IMR-90 (cell line): ENCODE measurements around the gene ALCAM. TPM values are rescaled to one million over a fixed set of nuclear protein-coding genes. Genes with fewer than 3 reads are reported as not detected.

Experiments used
- ATAC-seq: fragments of 200-7000 bp; cut with Tn5 transposase; 2 replicates; pipeline ENCODE4 v1.9.1; 2020; ENCODE audit warnings: low read depth, mild to moderate bottlenecking, moderate library complexity
- BruUV-seq: library from RNA; stranded (reverse); fragments of 400-500 nt; replicated peaks from 2 replicates; lab custom pipeline; 2021; lab: Mats Ljungman, UMichigan
- CTCF ChIA-PET: fragments of 300-600 bp; formaldehyde crosslinking; extraction: SDS; loops from one replicate; lab custom pipeline; 2021; ENCODE audit warnings: antibody characterized with exemption; lab: Yijun Ruan, JAX
- POLR2A ChIA-PET: fragments of 300-600 bp; sonication (Branson Sonifier 250); formaldehyde crosslinking; loops from one replicate; lab custom pipeline; 2022; ENCODE audit warnings: antibody characterized with exemption; ENCODE audit not compliant: unreplicated experiment; lab: Charles Lee
- DNase-seq: peaks from one replicate; pipeline ENCODE4 v3.0.0; 2013
- H2AFZ ChIP-seq: replicated peaks from 2 replicates; pipeline ENCODE3; 2013; ENCODE audit warnings: low read length, mild to moderate bottlenecking; ENCODE audit not compliant: poor library complexity
- H2AK5ac ChIP-seq: 2 replicates; pipeline ENCODE4 v1.6.1; 2013; ENCODE audit warnings: low read depth, low read length, inconsistent platforms
- H2AK9ac ChIP-seq: replicated peaks from 2 replicates; pipeline ENCODE3; 2013; ENCODE audit warnings: mild to moderate bottlenecking, low read depth, low read length, moderate library complexity; ENCODE audit not compliant: poor library complexity
- H2BK120ac ChIP-seq: 2 replicates; pipeline ENCODE4 v1.6.1; 2013; ENCODE audit warnings: low read depth, low read length, inconsistent platforms
- H2BK15ac ChIP-seq: 3 replicates; pipeline ENCODE4 v1.6.1; 2013; ENCODE audit warnings: low read depth, low read length, inconsistent platforms
- H2BK20ac ChIP-seq: 2 replicates; pipeline ENCODE4 v1.6.1; 2013; ENCODE audit warnings: low read depth, mild to moderate bottlenecking, inconsistent platforms, low read length, moderate library complexity
- H2BK5ac ChIP-seq: 2 replicates; pipeline ENCODE4 v1.6.1; 2013; ENCODE audit warnings: mild to moderate bottlenecking, low read depth, low read length, inconsistent platforms; ENCODE audit not compliant: poor library complexity, severe bottlenecking
- H3K14ac ChIP-seq: replicated peaks from 2 replicates; pipeline ENCODE4 v1.6.1; 2013; ENCODE audit warnings: low read depth, low read length, inconsistent platforms
- H3K18ac ChIP-seq: 2 replicates; pipeline ENCODE4 v1.6.1; 2013; ENCODE audit warnings: low read depth, low read length, control low read depth
- H3K23ac ChIP-seq: 2 replicates; pipeline ENCODE4 v1.6.1; 2013; ENCODE audit warnings: low read depth, low read length, inconsistent platforms
- H3K27ac ChIP-seq: 2 replicates; pipeline ENCODE4 v1.5.1; 2013; ENCODE audit warnings: mild to moderate bottlenecking, control low read depth, low read length; ENCODE audit not compliant: insufficient read depth
- H3K27me3 ChIP-seq: 2 replicates; pipeline ENCODE4 v1.6.1; 2013; ENCODE audit warnings: low read length; ENCODE audit not compliant: control insufficient read depth, insufficient read depth
- H3K36me3 ChIP-seq: 2 replicates; pipeline ENCODE4 v1.6.1; 2013; ENCODE audit warnings: low read length, mixed read lengths; ENCODE audit not compliant: control insufficient read depth, insufficient read depth
- H3K4ac ChIP-seq: 2 replicates; pipeline ENCODE4 v1.6.1; 2013; ENCODE audit warnings: low read depth, low read length, inconsistent platforms
- H3K4me1 ChIP-seq: 2 replicates; pipeline ENCODE4 v1.6.1; 2013; ENCODE audit warnings: low read length, mixed read lengths; ENCODE audit not compliant: control insufficient read depth, insufficient read depth
- H3K4me2 ChIP-seq: 2 replicates; pipeline ENCODE4 v1.6.1; 2013; ENCODE audit warnings: low read depth, mild to moderate bottlenecking, control low read depth, low read length, moderate library complexity
- H3K4me3 ChIP-seq: 2 replicates; pipeline ENCODE4 v1.5.1; 2013; ENCODE audit warnings: low read depth, mild to moderate bottlenecking, control low read depth, low read length, moderate library complexity; ENCODE audit not compliant: insufficient read depth
- H3K56ac ChIP-seq: 2 replicates; pipeline ENCODE4 v1.6.1; 2013; ENCODE audit warnings: low read length, inconsistent platforms; ENCODE audit not compliant: insufficient read depth; ENCODE audit errors: extremely low read depth
- H3K79me1 ChIP-seq, 2 experiments: 2 replicates each; pipeline ENCODE4 v1.6.1; 2013; ENCODE audit warnings: low read length in 2 of 2, inconsistent platforms in 1 of 2, low read depth in 1 of 2
- H3K9ac ChIP-seq: 2 replicates; pipeline ENCODE4 v1.6.1; 2013; ENCODE audit warnings: low read depth, low read length, control low read depth
- H3K9me1 ChIP-seq: 2 replicates; pipeline ENCODE4 v1.6.1; 2013; ENCODE audit warnings: low read length, inconsistent platforms; ENCODE audit not compliant: insufficient read depth
- H3K9me3 ChIP-seq: 2 replicates; pipeline ENCODE4 v1.6.1; 2013; ENCODE audit warnings: low read length; ENCODE audit not compliant: control insufficient read depth, insufficient read depth
- H4K20me1 ChIP-seq: 2 replicates; pipeline ENCODE4 v1.6.1; 2013; ENCODE audit warnings: low read length, inconsistent platforms; ENCODE audit not compliant: insufficient read depth
- H4K5ac ChIP-seq: 2 replicates; pipeline ENCODE4 v1.6.1; 2013; ENCODE audit warnings: mild to moderate bottlenecking, low read depth, low read length, control low read depth
- H4K8ac ChIP-seq, 2 experiments: 2 replicates each; pipeline ENCODE4 v1.6.1; 2013; ENCODE audit warnings: low read depth in 2 of 2, low read length in 2 of 2, control low read depth in 1 of 2, inconsistent platforms in 1 of 2
- H4K91ac ChIP-seq: 2 replicates; pipeline ENCODE4 v1.6.1; 2013; ENCODE audit warnings: low read depth, low read length, inconsistent platforms; ENCODE audit not compliant: insufficient read depth
- CEBPB ChIP-seq: IDR thresholded peaks from 2 replicates; pipeline ENCODE4 v1.6.1; 2012; ENCODE audit warnings: low read depth, low read length, improper control_type of control experiment
- CHD1 ChIP-seq: IDR thresholded peaks from 2 replicates; pipeline ENCODE4 v1.6.1; 2012; ENCODE audit warnings: low read depth, low read length, improper control_type of control experiment
- CTCF ChIP-seq: conservative IDR thresholded peaks from 2 replicates; pipeline ENCODE4 v1.5.1; 2012; ENCODE audit warnings: mild to moderate bottlenecking, low read depth, low read length, improper control_type of control experiment
- FOS ChIP-seq: fragments of 150-350 bp; IDR thresholded peaks from 2 replicates; pipeline ENCODE4 v1.6.1; 2016; ENCODE audit warnings: low read depth, low read length
- MAFK ChIP-seq: IDR thresholded peaks from 2 replicates; pipeline ENCODE4 v1.6.1; 2012; ENCODE audit warnings: low read depth, low read length, improper control_type of control experiment
- MAZ ChIP-seq: IDR thresholded peaks from 2 replicates; pipeline ENCODE4 v1.6.1; 2012; ENCODE audit warnings: low read depth, mild to moderate bottlenecking, low read length, improper control_type of control experiment, moderate library complexity, borderline replicate concordance
- MXI1 ChIP-seq: IDR thresholded peaks from 2 replicates; pipeline ENCODE4 v1.6.1; 2012; ENCODE audit warnings: low read depth, mild to moderate bottlenecking, low read length, moderate library complexity, borderline replicate concordance
- NFE2L2 ChIP-seq: fragments of 150-350 bp; IDR thresholded peaks from 2 replicates; pipeline ENCODE4 v1.6.1; 2016; ENCODE audit warnings: low read depth, mild to moderate bottlenecking, low read length
- POLR2A ChIP-seq: IDR thresholded peaks from 2 replicates; pipeline ENCODE4 v1.6.1; 2012; ENCODE audit warnings: mild to moderate bottlenecking, low read depth, low read length
- RAD21 ChIP-seq: IDR thresholded peaks from 2 replicates; pipeline ENCODE4 v1.6.1; 2012; ENCODE audit warnings: low read length, improper control_type of control experiment
- RCOR1 ChIP-seq: IDR thresholded peaks from 2 replicates; pipeline ENCODE4 v1.6.1; 2012; ENCODE audit warnings: mild to moderate bottlenecking, low read length, improper control_type of control experiment; ENCODE audit not compliant: insufficient replicate concordance
- SMC3 ChIP-seq: fragments of 150-350 bp; IDR thresholded peaks from 2 replicates; pipeline ENCODE4 v1.6.1; 2016; ENCODE audit warnings: low read depth, mild to moderate bottlenecking, antibody characterized with exemption, low read length, moderate library complexity
- WGBS, 2 experiments: methylation state at CpG; one replicate each; pipeline versions ENCODE4 v1.1.5 to v1.1.7; 2013; ENCODE audit warnings: missing lambda C conversion rate in 2 of 2; ENCODE audit not compliant: insufficient read length in 1 of 2; ENCODE audit errors: extremely low coverage in 2 of 2; 5-methylcytosine and 5-hydroxymethylcytosine counted together
- dilution Hi-C: fragments of 300-500 bp; cut with HindIII; formaldehyde crosslinking; loops from one replicate; pipeline ENCODE4 v1.14.3; 2018; ENCODE audit warnings: low sequenced_read_pairs; ENCODE audit not compliant: unreplicated experiment
- in situ Hi-C: fragments of 300-500 bp; cut with MboI; formaldehyde crosslinking; loops from 3 replicates; pipeline ENCODE4 v1.14.3; 2019; ENCODE audit warnings: low sequenced_read_pairs, inconsistent platforms, mixed read lengths
- intact Hi-C: fragments of 100-400 bp; cut with micrococcal nuclease; formaldehyde crosslinking; loops from 2 replicates; pipeline ENCODE4 v1.10.0; 2022
- polyA plus RNA-seq, 3 experiments: library from polyadenylated mRNA; depleted of rRNA; stranded (reverse); fragments of >200 nt; gene quantifications; 2 replicates each; pipeline ENCODE4 v1.2.3, GENCODE V29; 2012; ENCODE audit warnings: low replicate concordance in 1 of 3
- total RNA-seq: library from RNA; depleted of rRNA; stranded (reverse); fragments of >200 nt; gene quantifications from 2 replicates; pipeline ENCODE4 v1.2.3, GENCODE V29; 2012
- TF ChIP-seq, protein P1 (sequence below): fragments of 150-350 bp; IDR thresholded peaks from 2 replicates; pipeline ENCODE4 v1.6.1; 2016; ENCODE audit warnings: low read depth, mild to moderate bottlenecking, low read length, moderate library complexity, borderline replicate concordance

Gene ALCAM
- total and polyA plus RNA-seq, 2 of the 4 experiments (the other 2 are of a cell fraction), result 117 to 423 TPM

GRCh38 chr3:105579439-105579838 lies 212.7 kb downstream of the ALCAM start:
- no peaks in the 10 kb centered on the region for H3K36me3 ChIP-seq
- H3K14ac ChIP-seq, result no peak overlapping the region
- no peak overlapping the region for H3K9ac ChIP-seq
- peaks cover 6% of the 10 kb centered on the region for H3K9me3 ChIP-seq
- TF ChIP-seq POLR2A (no peak), CTCF (no peak), CHD1 (no peak), CEBPB (no peak), RCOR1 (no peak), MAZ (no peak), RAD21 (no peak), MXI1 (no peak), MAFK (no peak), NFE2L2 (no peak), SMC3 (no peak), FOS (no peak)
- TF ChIP-seq, protein P1, sequence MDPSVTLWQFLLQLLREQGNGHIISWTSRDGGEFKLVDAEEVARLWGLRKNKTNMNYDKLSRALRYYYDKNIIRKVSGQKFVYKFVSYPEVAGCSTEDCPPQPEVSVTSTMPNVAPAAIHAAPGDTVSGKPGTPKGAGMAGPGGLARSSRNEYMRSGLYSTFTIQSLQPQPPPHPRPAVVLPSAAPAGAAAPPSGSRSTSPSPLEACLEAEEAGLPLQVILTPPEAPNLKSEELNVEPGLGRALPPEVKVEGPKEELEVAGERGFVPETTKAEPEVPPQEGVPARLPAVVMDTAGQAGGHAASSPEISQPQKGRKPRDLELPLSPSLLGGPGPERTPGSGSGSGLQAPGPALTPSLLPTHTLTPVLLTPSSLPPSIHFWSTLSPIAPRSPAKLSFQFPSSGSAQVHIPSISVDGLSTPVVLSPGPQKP, result no peak
- H3K4ac ChIP-seq, result no peak overlapping the region
- H3K27me3 ChIP-seq, result no peaks in the 10 kb centered on the region
- no CpG with 5 or more reads among the region's 1 CpG for WGBS, 2 experiments
- in situ Hi-C loops, result no loop called here
- H2BK15ac ChIP-seq, result no peak overlapping the region
- H3K9me1 ChIP-seq, result peaks cover 2% of the 10 kb centered on the region; the same call in 1 of the 2 replicates
- no peak overlapping the region for H2AK5ac ChIP-seq
- intact Hi-C loops, result loop anchor here (10.0 kb wide), 1 partner anchor 285 kb away; the partner anchor contains the start of gene CBLB
- H4K20me1 ChIP-seq, result no peaks in the 10 kb centered on the region
- H3K18ac ChIP-seq, result no peak overlapping the region
- no peak overlapping the region for H3K23ac ChIP-seq
- no peak overlapping the region for H4K8ac ChIP-seq
- dilution Hi-C loops, result no loop called here
- no peak overlapping the region for H2BK20ac ChIP-seq
- no peak overlapping the region for H3K27ac ChIP-seq
- DNase-seq (peak; percentile 39), ATAC-seq (peak; percentile 79)
- H2BK120ac ChIP-seq, result no peak overlapping the region
- no peaks in the 10 kb centered on the region; the same call in 1 of the 2 replicates for H3K4me1 ChIP-seq
- H2AFZ ChIP-seq, result no peak overlapping the region
- no TSS peak for BruUV-seq
- no peak overlapping the region for H4K91ac ChIP-seq
- H3K4me3 ChIP-seq, result no peak overlapping the region
- no peak overlapping the region for H3K56ac ChIP-seq
- ChIA-PET CTCF (no interaction called here), POLR2A (no interaction called here)
- peak overlapping the region; percentile 76 for H2BK5ac ChIP-seq
- no peak overlapping the region for H2AK9ac ChIP-seq
- no peak overlapping the region for H3K4me2 ChIP-seq
- H3K79me1 ChIP-seq, result no peaks in the 10 kb centered on the region
- H4K5ac ChIP-seq, result no peak overlapping the region
